Cardiac muscle cell (in vitro differentiated cells and primary cell): ENCODE results near the gene CMIP. TPM values are rescaled to one million over a fixed set of nuclear protein-coding genes. Genes with fewer than 3 reads are reported as not detected.
"Not testable (repeated sequence)": the region's sequence is repeated elsewhere in the genome, so short reads cannot be mapped to it uniquely, and the experiment has no call there.

ENCODE experiments used
- DNase-seq, 2 donors: peaks; one replicate each; pipeline versions ENCODE4 v3.0.0 to v3.0.0-alpha.2; 2010 to 2017; ENCODE audit warnings: low read depth in 1 of 2, low spot score in 1 of 2
- H3K27ac ChIP-seq: fragments of 200-600 bp; sonication (generic); 2 replicates; pipeline ENCODE4 v1.5.1; 2016
- H3K27me3 ChIP-seq: fragments of 200-600 bp; sonication (generic); 2 replicates; pipeline ENCODE4 v1.6.0; 2016; ENCODE audit warnings: control low read depth
- H3K36me3 ChIP-seq: fragments of 200-600 bp; sonication (generic); 2 replicates; pipeline ENCODE4 v1.5.1; 2016; ENCODE audit warnings: control low read depth
- H3K4me1 ChIP-seq: fragments of 200-600 bp; sonication (generic); 2 replicates; pipeline ENCODE4 v1.8.1; 2017; ENCODE audit warnings: low read depth, mild to moderate bottlenecking, mixed run types
- H3K4me3 ChIP-seq: fragments of 200-600 bp; sonication (generic); 2 replicates; pipeline ENCODE4 v1.5.1; 2016; ENCODE audit warnings: mild to moderate bottlenecking
- H3K9me3 ChIP-seq: fragments of 200-600 bp; sonication (generic); 2 replicates; pipeline ENCODE4 v1.5.1; 2017; ENCODE audit warnings: low read depth, mild to moderate bottlenecking, control low read depth
- polyA plus RNA-seq: library from polyadenylated mRNA; unstranded; fragments of >200 nt; fragmentation: Nextera tagmentation; extraction: Ambion mirVana; gene quantifications from 2 replicates; pipeline ENCODE4 v1.2.1, GENCODE V29; 2016
- total RNA-seq: library from RNA; depleted of rRNA; stranded (reverse); fragments of >200 nt; gene quantifications from 2 replicates; pipeline ENCODE4 v1.2.3, GENCODE V29; 2016
- TF ChIP-seq, protein P1 (sequence below): IDR thresholded peaks from 2 replicates; pipeline ENCODE4 v1.5.1; 2012; ENCODE audit warnings: low read depth, mild to moderate bottlenecking, low read length

CMIP gene
- total and polyA plus RNA-seq, 2 experiments from 2014 or later: 1.8 to 22.2 TPM

DNA sequence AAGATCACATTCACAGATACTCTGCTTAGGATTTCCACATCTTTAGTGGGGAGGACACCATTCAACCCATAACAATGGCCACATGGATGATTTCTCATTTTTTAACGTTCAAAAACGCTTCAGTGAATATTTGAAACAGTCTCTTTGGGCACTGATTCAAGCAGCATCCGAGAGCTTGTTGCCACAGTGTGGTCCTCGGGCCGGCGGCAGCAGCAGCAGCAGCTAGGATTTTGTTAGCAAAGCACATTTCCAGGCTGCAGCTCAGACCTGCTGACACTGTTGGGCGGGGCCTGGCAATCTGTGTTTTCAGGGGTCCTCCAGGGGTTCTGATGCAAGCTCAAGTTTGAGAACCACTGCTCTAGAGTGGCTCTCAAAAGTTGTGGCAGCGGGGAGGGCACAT, 27.9 kb upstream of the CMIP start:
- H3K36me3 ChIP-seq: no peaks in the 10 kb centered on the region
- no peak overlapping the region for H3K27ac ChIP-seq
- TF ChIP-seq, protein P1, sequence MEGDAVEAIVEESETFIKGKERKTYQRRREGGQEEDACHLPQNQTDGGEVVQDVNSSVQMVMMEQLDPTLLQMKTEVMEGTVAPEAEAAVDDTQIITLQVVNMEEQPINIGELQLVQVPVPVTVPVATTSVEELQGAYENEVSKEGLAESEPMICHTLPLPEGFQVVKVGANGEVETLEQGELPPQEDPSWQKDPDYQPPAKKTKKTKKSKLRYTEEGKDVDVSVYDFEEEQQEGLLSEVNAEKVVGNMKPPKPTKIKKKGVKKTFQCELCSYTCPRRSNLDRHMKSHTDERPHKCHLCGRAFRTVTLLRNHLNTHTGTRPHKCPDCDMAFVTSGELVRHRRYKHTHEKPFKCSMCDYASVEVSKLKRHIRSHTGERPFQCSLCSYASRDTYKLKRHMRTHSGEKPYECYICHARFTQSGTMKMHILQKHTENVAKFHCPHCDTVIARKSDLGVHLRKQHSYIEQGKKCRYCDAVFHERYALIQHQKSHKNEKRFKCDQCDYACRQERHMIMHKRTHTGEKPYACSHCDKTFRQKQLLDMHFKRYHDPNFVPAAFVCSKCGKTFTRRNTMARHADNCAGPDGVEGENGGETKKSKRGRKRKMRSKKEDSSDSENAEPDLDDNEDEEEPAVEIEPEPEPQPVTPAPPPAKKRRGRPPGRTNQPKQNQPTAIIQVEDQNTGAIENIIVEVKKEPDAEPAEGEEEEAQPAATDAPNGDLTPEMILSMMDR: no peak
- no peaks in the 10 kb centered on the region for H3K4me1 ChIP-seq
- H3K27me3 ChIP-seq: no peaks in the 10 kb centered on the region
- no peak overlapping the region for H3K4me3 ChIP-seq
- no peak for DNase-seq
- H3K9me3 ChIP-seq: no peaks in the 10 kb centered on the region

DNA sequence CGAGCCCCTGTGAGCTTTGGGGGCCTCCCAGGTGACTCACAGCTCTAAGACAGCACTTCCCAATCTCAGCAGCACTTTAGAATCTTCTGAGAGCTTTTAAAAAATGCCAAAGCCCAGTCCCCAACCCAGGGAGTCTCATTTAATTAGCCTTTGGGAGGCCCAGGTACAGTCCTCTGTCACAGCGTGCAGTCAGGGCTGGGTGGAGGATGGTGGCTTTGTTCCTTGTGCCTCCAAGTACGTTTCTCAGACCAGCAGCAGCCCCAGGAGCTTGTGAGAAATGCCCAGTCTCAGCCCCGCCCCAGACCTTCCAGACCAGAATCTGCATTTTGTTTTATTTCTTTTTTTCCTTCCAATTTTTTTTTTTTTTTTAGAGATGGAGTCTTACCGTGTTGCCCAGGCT, 27.4 kb upstream of the CMIP start:
- H3K36me3 ChIP-seq: no peaks in the 10 kb centered on the region
- TF ChIP-seq, protein P1: no peak
- DNase-seq: no peak

DNA sequence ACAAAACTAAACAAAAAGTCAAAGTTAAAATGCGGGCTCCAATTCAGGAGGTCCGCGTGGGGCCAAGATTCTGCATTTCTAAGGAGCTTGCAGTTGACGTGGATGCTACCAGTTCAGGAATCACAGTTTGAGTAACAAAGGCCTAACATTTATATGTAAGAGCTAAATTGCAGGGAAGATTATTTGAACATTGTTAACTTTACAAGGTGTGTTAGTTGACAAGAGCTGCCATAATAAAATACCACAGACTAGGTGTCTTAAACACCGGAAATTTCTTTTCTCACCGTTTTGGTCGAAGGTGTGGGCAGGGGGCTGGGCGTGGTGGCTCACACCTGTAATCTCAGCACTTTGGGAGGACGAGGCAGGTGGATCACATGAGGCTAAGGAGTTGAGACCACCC, 24.8 kb upstream of the CMIP start:
- Histone ChIP-seq H3K36me3 (no peaks in the 10 kb centered on the region), H3K4me1 (no peaks in the 10 kb centered on the region), H3K9me3 (no peaks in the 10 kb centered on the region), H3K4me3 (no peak overlapping the region), H3K27me3 (no peaks in the 10 kb centered on the region), H3K27ac (no peak overlapping the region)
- DNase-seq: no peak
- TF ChIP-seq, protein P1: no peak

More for the DNA sequence above, 27.4 kb upstream of the CMIP start:
- H3K27me3 ChIP-seq: no peaks in the 10 kb centered on the region
- no peaks in the 10 kb centered on the region for H3K9me3 ChIP-seq
- H3K4me3 ChIP-seq: no peak overlapping the region
- H3K4me1 ChIP-seq: no peaks in the 10 kb centered on the region
- H3K27ac ChIP-seq: no peak overlapping the region

- no peaks in the 10 kb centered on the region for H3K9me3 ChIP-seq
- no peaks in the 10 kb centered on the region for H3K36me3 ChIP-seq
- no peak overlapping the region for H3K27ac ChIP-seq
- H3K27me3 ChIP-seq: no peaks in the 10 kb centered on the region
- TF ChIP-seq, protein P1: no peak
- DNase-seq: no peak
- H3K4me3 ChIP-seq: no peak overlapping the region
- H3K4me1 ChIP-seq: no peaks in the 10 kb centered on the region
Measured at GRCh38 chr16:81421126-81421525, 23.5 kb upstream of the CMIP start.

DNA sequence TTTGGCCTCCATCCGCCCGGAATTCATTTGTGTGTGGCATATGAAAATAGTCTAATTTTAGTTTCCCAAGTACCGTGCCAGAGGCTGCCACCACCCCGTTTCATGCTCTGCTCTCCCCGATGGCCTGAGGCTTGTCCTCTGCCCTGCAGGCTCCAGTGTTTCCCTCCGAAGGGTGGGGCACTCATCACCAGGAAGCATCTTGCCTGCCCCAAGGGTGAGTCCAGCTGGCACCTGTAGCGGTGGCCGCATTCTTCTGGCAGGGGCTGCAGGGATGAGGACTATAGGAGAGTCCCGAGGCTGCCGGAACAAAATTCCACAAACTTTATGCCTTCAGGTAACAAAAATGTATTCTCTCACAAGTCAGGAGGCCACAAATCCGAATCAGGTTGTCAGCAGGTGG, 23.1 kb upstream of the CMIP start:
- H3K27ac ChIP-seq: no peak overlapping the region
- no peak overlapping the region for H3K4me3 ChIP-seq
- TF ChIP-seq, protein P1: no peak
- H3K4me1 ChIP-seq: no peaks in the 10 kb centered on the region
- H3K9me3 ChIP-seq: no peaks in the 10 kb centered on the region
- no peaks in the 10 kb centered on the region for H3K27me3 ChIP-seq
- no peak for DNase-seq
- H3K36me3 ChIP-seq: no peaks in the 10 kb centered on the region

DNA sequence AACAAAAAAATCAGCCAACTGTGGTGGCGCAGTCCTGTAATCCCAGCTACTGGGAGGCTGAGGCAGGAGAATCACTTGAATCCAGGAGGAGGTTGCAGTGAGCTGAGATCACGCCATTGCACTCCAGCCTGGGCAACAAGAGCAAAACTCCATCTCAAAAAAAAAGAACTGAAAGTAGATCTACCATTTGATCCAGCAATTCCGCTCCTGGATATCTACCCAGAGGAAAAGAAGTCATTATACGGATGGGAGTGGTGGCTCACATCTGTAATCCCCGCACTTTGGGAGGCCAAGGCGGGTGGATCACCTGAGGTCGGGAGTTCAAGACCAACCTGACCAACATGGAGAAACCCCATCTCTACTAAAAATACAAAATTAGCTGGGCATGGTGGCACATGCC, 22.5 kb upstream of the CMIP start:
- not testable (repeated sequence) for H3K4me1 ChIP-seq, DNase-seq, H3K27me3 ChIP-seq, H3K36me3 ChIP-seq, H3K27ac ChIP-seq, H3K9me3 ChIP-seq, H3K4me3 ChIP-seq
